HL-60/S4 treated with retinoic acid at 250 ng/mL for 4 days and 3 days (cell line): ENCODE results near the gene FTMT.
"Not testable (repeated sequence)": the region's sequence is repeated elsewhere in the genome, so short reads cannot be mapped to it uniquely, and the experiment has no call there.

Experiments
- in situ Hi-C: fragments of 300-500 bp; cut with MboI; formaldehyde crosslinking; loops from 2 replicates; pipeline ENCODE4 v1.7.0; 2022; ENCODE audit warnings: low sequenced_read_pairs

Gene FTMT

DNA sequence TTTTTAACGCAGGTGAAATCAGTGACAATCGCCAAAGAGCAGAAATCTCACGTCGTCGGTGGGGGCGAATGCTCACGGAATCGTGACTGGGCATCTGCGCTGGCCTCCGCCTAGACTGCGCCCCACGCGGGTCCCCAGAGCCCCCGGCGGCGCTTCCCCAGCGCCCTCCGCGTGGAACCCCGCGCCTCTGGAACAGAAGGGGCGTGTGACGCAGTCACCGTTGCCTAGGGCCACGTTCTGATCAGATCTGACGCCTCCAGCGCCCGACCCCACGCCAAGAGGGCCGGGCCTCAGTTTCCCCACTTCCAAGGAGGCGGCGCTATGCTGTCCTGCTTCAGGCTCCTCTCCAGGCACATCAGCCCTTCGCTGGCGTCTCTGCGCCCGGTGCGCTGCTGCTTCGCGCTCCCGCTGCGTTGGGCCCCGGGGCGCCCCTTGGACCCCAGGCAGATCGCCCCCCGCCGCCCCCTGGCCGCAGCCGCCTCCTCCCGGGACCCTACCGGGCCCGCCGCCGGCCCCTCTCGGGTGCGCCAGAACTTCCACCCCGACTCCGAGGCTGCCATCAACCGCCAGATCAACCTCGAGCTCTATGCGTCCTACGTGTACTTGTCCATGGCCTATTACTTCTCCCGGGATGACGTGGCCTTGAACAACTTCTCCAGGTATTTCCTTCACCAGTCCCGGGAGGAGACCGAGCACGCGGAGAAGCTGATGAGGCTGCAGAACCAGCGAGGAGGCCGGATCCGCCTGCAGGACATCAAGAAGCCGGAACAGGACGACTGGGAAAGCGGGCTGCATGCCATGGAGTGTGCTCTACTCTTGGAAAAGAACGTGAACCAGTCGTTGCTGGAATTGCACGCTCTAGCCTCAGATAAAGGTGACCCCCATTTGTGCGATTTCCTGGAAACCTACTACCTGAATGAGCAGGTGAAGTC, at the start of gene FTMT:
TSS of gene FTMT (plus strand) at position 240 of the 932 bp plus-strand sequence. CDS start at position 322, 82 bp downstream.
- in situ Hi-C loops = no loop called here

- in situ Hi-C loops = not testable (repeated sequence)
Measured at GRCh38 chr5:121805251-121805650, 46.4 kb upstream of the FTMT start.

DNA sequence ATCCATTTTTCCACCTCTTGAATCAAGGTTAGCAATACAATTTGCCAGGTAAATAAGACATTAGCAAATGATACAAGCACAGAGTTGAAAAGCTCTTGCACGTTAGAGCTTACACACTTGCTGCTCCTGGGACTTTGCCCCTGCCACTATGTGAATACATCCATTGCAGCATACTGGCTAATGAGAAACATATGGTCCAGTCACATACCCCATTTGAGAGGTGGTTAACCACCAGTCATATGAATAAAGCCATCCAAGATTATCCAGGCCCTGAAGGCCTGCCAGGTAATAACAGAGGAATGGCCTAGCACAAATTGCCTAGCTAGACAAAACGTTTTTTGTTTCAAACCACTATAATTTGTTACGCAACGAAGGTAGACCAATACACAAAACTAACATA, 45.8 kb upstream of the FTMT start:
- in situ Hi-C loops = no loop called here

DNA sequence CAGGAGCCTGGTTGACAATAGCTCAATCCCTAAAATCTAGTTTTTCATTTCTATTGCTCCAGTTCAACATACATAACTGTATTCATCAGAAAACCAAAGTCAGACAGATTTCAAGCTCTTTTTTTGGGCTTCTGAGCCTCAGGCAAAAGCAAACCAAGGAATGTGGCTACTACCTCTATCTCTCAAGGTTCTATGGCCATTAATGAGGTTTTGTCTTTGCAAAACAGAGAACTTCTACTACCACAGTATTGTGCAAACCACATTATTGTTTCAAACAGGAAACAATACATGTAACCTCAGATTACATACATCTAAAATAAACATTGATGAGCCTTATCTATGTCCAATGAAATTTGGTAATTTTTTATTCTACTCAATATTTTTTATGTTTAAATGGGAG, 35.5 kb upstream of the FTMT start:
- in situ Hi-C loops = no loop called here

DNA sequence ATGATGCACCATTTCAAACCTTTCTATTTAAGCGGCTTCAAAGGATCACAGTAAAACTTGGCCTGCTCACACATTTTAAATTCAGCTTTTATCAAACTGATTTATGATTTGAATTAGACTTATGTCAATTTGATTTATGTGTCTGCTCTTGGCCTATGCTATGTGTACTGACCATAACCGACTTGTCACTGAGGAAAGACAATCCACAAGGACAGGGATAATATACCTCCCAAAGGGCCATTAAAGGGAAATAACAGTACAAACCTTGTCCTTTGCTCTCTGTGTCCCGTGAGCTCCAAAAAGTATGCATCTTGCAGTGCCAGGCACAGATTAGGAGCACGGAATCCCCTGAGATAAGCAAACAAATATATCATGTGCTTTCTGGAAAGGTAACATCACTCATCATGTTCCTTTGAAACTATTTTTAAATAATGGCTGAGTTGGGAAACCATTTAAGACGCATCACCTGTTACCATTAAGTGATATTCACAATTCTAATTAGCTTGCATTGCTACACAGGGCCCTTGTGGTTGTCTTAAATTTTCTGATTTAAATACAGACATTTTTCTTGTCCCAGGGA, 31.9 kb upstream of the FTMT start:
- in situ Hi-C loops = no loop called here

GRCh38 chr5:121833617-121834016, 18.1 kb upstream of the FTMT start:
- in situ Hi-C loops = no loop called here

DNA sequence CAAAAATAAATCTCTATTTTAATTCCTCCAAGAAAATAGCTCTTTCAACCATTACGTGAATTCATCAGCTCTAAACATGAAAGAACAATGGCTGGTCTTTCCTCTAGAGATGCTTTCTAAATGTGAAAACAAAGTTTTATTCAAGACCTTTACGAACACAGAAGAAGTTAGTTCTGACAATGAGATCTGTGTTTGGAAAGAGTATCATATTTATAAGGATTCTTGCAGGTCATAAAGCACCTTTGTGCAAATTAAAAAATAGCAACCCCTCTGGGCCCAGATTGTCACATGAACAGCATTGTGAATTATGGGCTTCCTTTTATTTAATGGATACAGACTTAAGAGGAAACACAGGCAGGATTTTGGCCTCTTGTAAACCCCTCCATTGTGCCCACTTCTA, 17.7 kb upstream of the FTMT start:
- in situ Hi-C loops = no loop called here

- in situ Hi-C loops = no loop called here
Measured at GRCh38 chr5:121841892-121842291, 9.8 kb upstream of the FTMT start.

GRCh38 chr5:121850272-121850671, 1.4 kb upstream of the FTMT start:
- in situ Hi-C loops = no loop called here

GRCh38 chr5:121853850-121854249, 2.2 kb downstream of the FTMT start:
- in situ Hi-C loops = no loop called here

DNA sequence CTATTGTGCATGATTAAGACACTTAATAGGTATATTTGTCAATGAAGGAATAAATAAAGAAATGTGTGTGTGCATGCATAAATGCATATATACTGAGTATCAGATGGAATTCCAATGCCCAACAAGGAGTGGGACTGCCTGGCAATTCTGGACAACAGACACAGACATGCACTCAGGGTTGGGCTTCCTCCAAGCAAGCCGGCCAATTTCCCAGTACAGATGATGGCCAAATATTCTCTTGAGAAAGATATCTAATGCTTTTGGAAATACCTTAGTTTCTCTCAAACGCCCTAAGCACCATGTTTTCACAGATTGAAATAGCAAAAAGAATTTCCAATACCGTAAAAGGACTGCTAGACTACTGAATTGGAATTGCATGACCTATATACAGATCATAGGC, 11.1 kb downstream of the FTMT start:
- in situ Hi-C loops = no loop called here

- in situ Hi-C loops = no loop called here
Measured at GRCh38 chr5:121863753-121864285, 12.1 kb downstream of the FTMT start.

DNA sequence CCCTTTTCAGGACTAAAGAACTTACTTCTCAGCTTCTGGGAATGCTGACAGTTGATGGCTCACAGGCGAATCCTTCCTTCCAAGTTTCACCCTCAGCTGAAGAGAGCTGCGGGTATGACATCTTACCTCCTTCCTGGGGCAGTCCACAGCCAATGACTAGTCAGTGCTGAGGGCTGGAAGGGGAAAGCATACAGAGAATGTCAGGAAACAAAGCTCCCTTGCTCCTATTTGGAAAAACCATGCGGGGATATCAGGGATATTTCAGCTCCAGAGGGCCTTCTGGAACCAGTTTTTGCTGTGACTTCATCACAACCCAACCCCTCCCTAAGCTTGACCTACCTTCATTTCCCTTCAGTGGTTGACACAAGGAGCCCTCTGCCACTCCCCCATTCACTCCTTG, 15.7 kb downstream of the FTMT start:
- in situ Hi-C loops = no loop called here

GRCh38 chr5:121870489-121870888, 18.8 kb downstream of the FTMT start:
- in situ Hi-C loops = no loop called here

DNA sequence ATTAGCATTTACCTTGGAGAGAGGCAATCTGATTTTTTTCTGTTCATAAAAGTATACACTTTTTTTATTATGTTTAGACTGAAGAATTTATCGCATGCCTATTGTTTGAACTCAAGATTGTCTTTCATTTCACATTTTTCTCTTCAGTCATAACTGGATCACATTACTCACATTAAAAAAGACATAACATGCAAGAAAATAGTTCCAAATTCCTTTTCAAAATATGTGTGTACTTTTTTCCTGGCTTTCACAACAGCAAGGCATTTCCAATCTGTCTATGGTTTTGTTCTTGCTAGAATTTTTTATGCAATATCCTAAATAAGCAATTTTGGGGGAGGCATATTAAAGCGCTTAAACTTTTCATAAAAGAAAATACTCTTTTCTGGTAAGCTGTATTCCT, 21.2 kb downstream of the FTMT start:
- in situ Hi-C loops = no loop called here

- in situ Hi-C loops = no loop called here
Measured at GRCh38 chr5:121873409-121873808, 21.7 kb downstream of the FTMT start.

GRCh38 chr5:121885630-121886029, 33.9 kb downstream of the FTMT start:
- in situ Hi-C loops = no loop called here

- in situ Hi-C loops = no loop called here
Measured at GRCh38 chr5:121887727-121888126, 36.0 kb downstream of the FTMT start.

DNA sequence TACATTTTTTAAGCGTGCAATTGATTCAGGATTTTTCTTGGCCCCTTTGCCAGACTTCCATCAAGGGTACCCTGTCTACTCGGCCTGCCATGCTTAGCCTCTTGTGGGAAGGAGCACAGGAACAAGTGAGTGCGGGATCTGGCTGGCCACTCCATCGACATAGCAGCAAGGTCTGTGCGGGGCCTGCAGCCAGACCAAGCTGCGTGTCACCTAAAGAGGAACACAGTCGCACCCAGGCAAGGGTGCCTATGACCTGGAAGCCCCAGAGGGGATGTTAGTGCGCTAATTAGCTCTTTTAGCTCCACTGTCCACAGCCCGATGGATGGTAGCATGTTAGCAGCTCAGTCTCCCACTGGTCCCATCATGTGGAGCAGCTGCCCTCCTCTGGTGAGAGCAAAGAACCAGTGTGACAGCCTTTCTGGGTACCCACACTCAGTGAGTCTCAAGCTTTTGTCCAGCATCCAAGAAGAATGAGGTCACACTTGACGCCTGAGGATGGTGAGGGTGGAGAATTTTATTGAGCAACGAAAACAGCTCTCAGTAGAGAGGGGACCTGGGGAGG, 38.7 kb downstream of the FTMT start:
- in situ Hi-C loops = no loop called here

- in situ Hi-C loops = no loop called here
Measured at GRCh38 chr5:121897341-121897740, 45.7 kb downstream of the FTMT start.

DNA sequence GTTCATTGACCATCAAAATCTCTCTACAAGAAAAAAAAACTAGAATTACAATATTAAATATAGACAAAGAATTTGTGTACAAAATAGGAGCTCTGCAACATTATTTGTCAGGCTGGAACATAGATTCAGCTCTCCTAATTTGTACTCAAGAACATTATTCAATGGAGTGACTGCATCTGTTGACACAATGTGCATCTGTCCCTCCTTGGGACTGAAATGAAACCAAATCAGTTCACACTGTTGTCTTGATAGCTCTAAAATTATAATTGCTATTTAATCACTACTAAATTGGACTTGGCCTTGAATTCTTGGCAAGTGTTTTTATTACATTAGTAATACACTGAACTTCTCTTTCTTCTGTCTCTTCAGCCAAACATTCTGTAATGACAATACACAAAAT, 47.7 kb downstream of the FTMT start:
- in situ Hi-C loops = no loop called here
